GM10847 (cell line): ENCODE measurements around the gene PYGO2.

Experiments
- POLR2A ChIP-seq: IDR thresholded peaks from 2 replicates; pipeline ENCODE4 v1.6.1; 2011; ENCODE audit not compliant: insufficient read length; ENCODE audit errors: extremely low read depth

PYGO2 gene

GRCh38 chr1:154973344-154974101, 11.9 kb upstream of the PYGO2 start:
- no peak for TF ChIP-seq POLR2A

GRCh38 chr1:154972517-154973343, 11.1 kb upstream of the PYGO2 start:
- TF ChIP-seq POLR2A = no peak

- TF ChIP-seq POLR2A = no peak
Measured at GRCh38 chr1:154972213-154972516, 10.6 kb upstream of the PYGO2 start.

- TF ChIP-seq POLR2A = no peak
Measured at GRCh38 chr1:154971341-154971998, 9.9 kb upstream of the PYGO2 start.

GRCh38 chr1:154970631-154971340, 9.2 kb upstream of the PYGO2 start, which contains the start of gene SHC1:
Gene SHC1 (minus strand): TSS chr1:154970747. CDS start chr1:154970526, 221 bp downstream.
- TF ChIP-seq POLR2A = peak; percentile 35

GRCh38 chr1:154969860-154970452, 8.4 kb upstream of the PYGO2 start:
- TF ChIP-seq POLR2A = no peak

GRCh38 chr1:154969246-154969645, 7.7 kb upstream of the PYGO2 start:
- TF ChIP-seq POLR2A = no peak

GRCh38 chr1:154968731-154969130, 7.1 kb upstream of the PYGO2 start:
- TF ChIP-seq POLR2A = no peak

- no peak for TF ChIP-seq POLR2A
Measured at GRCh38 chr1:154967331-154967950, 5.9 kb upstream of the PYGO2 start.

- no peak for TF ChIP-seq POLR2A
Measured at GRCh38 chr1:154966111-154966510, 4.5 kb upstream of the PYGO2 start.

- no peak for TF ChIP-seq POLR2A
Measured at GRCh38 chr1:154964359-154964758, 2.8 kb upstream of the PYGO2 start.

GRCh38 chr1:154963643-154964042, 2.1 kb upstream of the PYGO2 start:
- no peak for TF ChIP-seq POLR2A

- TF ChIP-seq POLR2A = no peak
Measured at GRCh38 chr1:154962795-154963330, 1.3 kb upstream of the PYGO2 start.

- TF ChIP-seq POLR2A = no peak
Measured at GRCh38 chr1:154962156-154962749, 671 bp upstream of the PYGO2 start.
